GM19238 (cell line): ENCODE results near the gene ZFHX3.

ENCODE experiments used
- DNase-seq: peaks from one replicate; pipeline ENCODE4 v3.0.0; 2011; ENCODE audit warnings: low spot score; ENCODE audit not compliant: insufficient read length

Gene ZFHX3

DNA sequence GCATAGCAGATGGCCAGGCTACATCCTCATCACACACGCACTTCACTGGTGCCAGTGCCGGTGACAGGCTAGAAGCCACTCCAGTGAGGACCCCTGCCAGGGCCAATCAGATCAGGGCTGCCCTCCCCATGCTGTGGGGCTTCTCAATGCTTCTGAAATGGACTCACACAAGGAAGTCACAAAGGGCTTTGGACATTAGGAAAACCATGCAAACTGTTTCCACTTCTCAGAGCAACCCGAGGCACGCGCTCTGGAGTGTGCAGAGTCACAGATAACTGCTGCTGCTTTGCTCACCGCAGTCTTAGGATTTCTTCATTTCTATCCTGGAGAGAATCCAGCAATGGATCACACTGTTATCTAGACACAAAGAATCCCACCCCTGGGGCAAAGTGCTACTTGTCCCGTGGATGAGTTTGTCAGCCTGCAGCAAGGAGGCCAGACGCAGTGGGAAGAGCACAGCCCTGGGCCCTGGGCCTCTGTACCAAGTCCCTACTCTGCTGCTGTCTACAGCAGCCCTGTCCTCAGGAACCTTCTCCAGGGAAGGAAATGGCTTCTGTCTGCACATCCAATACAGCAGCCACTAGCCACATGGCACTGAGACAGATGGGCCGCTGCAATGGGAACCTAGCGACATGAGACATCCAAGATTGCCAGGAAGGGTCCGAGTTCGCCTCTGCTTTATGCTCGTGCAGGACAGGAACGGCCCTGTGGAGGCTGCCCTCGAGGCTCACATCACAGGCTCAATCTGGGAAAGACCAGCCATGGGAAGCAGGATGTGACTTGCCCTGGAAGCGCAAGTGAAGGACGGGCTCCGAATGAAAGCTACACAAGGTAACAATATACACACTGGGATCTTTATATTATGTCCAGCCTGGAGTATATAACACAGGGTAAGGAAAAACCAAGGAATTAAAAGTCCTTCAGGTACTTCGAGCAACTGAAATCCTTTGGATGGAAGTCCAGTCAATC lies 169.3 kb downstream of the ZFHX3 start:
- DNase-seq: no peak

DNA sequence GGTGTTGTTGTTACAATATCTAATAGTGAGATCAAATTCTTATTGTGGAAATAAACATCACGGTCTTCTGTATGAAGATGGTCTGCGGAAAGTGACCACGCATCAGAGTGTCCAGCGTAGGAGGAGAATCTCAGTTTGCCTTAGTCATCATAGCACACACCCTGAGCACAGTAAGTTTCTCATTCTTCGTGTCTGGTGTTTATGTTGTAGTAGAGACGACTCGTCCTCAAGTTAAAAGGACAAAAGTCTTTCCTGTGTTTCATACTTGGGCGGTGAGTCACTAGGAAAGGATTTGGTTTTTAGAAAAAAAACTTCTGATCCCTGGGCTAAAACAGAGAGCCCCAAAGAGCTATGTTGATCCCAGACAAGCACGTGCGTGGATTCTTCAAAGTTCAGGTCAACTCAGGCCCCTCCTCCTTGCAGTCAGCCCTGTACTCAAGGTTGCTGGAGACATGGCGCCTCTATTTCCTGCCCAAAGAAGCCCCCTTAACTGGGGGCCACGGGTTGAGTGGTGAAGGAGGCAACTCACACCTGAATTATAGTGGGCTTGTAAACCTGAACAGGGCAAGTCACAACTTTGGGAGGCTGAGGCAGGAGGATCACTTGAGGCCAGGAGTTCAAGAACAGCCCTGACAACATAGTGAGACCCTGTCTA lies 170.4 kb downstream of the ZFHX3 start:
- DNase-seq: no peak

DNA sequence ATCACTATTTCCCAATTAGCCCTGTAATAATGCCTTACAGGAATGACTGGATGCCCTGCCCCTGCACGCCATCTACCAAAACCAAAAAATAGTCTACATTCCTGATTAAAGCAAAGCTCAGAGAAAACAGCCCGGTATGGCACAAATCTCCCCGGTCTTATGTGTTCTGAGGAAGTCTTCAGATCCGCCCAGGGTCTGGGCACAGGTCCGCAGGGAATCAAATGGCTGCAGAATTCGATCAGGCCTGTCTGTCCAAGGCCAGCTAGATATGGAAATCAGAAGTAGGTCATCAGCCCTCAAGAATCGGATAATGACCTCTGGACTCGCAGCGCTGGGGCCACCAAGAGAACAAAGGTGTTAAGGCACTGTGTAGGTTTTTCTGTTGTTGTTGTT lies 171.0 kb downstream of the ZFHX3 start:
- DNase-seq: no peak

DNA sequence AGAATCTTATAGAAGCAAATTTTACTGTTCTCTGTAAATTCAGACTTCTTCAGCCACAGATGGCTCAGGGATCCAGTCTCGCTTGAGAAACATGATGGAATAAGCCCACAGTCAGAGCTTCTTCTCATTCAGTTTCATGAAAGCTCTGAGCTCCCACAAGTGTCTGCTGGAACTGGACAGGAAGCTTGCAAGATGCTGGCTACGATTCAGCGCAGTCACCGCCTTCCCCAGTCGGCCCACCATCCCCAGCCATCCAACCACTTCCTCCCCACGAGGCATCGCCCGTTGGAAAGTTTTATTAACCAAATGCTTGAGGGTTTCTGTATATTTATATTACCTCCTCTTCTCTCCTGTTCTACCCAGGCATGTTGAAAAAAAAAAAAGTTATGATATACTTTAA lies 171.7 kb downstream of the ZFHX3 start:
- DNase-seq: peak; percentile 30

DNA sequence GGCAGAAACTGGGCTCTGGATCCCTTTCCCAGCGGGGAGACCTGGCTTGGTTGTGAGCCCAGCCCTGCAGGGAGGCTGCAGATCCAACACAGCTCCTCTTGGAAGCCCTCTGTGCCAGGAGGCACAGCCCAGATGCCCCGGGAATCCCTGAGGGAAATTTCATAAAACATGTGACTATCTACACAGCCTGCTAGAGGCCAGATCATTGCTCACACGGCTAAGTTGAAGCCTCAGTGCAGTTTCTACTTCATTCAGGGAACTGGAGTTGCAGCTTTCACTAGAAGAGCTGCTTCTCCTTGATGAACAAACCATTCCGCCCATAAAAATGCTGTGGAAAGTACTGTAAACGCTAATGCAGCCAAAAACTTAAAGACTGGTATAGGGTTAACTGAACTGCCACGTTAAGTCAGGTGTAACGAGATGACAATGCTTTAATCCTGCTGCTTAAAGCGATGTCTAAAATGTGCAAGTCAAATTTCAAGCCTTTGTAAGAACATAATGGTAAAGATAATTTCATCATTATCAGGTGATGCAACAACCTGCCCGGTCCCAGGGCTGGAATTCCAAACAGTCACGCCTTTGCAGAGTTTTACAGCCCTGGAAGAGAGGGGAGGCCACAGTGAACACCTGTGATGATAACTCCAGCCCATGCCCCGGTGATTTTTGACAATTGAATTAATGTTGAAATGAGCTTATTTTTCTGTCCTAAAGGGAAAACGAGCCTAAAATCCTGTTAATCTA lies 172.5 kb downstream of the ZFHX3 start:
- DNase-seq: no peak

DNA sequence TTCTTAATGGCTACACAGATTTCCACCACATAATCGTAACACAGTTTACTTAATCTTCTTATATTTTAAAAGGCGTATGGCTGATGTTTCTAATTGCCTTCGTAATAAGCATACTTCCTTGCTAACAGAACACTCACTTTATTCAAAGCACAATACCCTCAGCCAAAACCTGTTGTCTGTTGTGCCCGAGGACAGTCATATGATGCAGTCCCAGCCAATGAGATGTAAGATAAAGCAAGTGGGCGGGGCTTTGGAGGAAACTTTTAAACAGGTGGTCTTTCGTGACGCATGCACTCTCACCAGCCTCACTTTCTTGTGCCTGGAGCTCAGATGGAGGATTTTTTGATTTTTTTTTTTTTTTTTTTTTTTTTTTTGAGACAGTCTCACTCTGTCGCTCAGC lies 174.1 kb downstream of the ZFHX3 start:
- DNase-seq: no peak

DNA sequence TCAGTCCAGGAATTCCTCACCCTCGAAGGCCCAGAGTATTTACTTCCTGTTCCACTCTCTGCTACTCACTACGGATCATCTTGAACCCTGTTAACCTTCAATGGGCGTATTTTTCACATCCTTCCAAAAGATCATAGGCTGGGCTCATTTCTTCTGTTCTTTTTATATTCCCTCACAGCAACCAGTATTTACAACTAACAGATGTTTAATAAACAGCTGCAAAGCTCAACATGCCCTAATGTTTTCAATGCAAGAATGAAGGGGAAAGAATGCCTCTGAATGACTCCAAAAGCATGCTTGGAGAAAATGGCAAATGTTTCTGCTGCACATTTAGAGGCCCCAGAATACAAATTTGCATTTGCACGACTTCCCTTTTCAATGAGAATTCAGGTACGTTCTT lies 174.9 kb downstream of the ZFHX3 start:
- DNase-seq: no peak

DNA sequence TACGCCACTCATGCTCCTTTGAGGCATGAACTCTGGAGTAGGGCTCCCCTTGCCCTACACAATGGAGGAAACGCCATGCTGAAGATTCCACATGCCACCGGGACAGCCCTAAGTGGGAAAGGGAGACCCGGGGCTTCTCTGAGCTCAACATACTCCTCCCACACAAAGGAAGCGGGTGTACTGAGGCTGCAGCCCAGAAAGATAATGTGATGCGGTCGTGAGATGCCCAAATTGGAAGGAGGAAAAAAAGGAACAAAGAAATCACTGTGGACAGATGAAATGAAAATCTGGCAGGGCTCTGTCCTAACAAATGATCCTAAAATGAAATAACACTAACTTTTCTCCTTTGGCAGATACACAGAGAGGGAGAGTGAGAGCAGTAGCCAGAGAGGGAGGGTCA lies 182.1 kb downstream of the ZFHX3 start:
- DNase-seq: no peak

DNA sequence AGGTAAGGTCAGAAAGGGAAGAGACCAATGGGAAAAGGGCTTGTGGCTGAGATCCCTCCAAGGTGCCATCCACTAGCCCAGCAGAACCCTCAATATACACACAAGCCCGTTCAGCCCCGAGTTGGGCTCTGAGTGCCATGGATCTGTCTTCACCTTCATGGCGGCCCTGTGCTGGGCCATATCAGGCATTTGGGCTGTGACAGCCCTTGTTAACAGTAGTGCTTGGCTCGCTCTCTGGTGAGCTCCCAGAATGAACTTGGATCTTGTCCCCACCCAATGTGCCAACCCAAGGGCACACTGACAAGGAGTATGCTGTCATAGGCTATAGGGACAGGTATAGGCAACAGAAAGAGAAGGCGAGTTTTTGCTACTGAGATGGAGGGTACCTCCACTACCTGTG lies 182.7 kb downstream of the ZFHX3 start:
- DNase-seq: no peak

DNA sequence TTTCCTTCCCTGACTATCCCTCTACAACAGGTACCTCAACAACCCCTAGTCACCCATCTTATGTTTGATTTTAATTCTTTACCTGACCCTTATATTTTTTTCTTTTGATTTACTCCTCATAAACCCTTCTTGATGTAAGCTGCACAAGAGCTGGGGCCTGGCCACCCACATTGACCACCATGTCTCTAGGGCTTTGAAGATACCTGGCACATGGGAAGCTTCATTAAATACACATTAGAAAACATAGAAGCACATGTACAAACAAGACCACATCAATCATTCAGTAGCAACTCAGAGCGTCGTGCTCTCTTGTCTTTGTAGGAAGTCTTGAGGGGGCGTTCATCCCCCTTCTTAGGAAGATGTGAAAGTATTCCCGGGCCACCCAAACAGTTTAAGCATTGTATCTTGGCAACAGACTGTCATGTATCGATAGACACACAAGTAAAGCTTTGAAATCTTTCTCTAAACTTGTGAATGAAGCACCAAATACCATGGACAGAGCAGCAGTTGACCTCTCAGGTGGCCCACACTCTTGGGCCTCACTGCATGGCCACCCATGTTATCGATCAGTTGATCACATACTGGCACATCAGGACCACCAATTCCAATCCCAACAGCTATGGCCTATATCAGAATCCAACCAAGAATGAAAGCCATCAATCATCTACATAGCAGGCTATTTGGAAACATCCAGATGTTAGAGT lies 183.6 kb downstream of the ZFHX3 start:
- DNase-seq: no peak

DNA sequence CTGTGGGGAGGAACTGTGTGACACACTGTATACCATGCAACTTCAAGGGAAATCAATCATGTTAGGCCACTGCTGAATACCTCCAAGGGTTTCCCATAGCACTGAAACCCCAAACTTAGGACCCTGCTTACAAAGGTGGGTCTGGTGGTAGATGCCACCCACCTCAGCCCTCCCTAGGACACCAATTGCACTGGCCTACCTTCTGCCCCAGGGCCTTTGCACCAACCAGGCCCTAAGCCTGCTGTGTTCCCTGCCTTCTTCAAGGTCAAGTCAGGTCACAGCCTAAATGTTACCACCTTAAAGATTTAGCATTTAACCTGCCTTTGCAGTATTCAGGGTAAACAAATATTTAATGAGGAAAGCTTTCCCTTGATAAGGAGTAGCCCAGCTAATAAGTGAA lies 185.8 kb downstream of the ZFHX3 start:
- no peak for DNase-seq

DNA sequence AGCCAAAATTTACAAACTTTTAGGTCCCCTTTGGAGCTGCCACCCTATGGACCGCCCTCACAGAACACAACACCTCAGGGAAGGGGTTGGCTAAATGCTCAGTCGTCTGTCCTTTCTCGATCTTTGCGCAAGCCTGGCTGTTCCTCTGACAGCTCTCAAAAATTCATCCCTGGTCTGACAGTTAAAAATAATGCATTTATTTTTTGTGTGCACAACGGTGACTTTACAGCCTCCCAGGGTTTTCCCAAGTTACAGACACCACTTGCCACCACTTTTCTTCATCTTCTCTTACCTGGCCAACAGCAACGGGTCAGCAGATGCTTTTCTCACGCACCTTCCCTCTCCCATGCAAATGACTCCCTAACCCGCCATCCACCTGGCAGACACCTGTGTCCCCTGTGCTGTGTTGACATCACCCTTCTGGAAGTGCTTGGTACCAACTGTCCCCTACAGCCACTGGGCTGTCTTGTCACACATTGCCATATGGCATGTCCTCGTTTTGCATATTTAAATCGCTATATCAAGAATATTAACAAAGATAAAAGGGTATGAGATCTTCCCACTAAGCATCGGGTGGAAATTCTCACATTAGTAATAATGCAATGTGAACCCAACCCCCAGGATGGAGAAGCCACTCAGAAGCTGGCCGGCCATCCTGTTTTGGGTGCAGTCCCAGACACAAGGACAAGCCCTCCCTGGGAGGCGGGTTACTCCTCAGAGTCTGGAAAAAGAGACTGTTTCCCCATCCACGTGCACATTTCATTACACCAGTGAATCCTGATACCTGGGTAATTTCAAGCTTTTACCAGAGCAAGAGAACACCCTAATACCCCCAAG lies 187.0 kb downstream of the ZFHX3 start:
- DNase-seq: no peak

DNA sequence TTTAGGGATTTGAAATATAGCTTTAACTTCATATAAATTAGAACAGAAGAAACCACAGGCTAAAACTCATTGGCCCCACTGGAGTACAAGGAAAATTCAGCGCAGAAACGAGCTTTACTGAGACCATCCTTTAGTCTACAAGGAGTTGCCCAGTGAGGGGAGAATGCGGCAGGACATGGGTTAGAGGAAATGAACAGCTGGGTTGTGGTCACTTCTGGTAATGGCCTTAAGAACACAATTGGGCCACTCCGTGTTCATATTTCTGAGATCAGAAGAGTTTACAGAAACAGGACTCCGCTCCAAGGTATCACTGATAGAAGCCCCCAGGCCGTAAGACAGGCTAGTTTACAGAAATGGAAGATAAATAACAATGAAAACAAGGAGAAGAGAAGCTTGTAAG lies 188.3 kb downstream of the ZFHX3 start:
- no peak for DNase-seq

DNA sequence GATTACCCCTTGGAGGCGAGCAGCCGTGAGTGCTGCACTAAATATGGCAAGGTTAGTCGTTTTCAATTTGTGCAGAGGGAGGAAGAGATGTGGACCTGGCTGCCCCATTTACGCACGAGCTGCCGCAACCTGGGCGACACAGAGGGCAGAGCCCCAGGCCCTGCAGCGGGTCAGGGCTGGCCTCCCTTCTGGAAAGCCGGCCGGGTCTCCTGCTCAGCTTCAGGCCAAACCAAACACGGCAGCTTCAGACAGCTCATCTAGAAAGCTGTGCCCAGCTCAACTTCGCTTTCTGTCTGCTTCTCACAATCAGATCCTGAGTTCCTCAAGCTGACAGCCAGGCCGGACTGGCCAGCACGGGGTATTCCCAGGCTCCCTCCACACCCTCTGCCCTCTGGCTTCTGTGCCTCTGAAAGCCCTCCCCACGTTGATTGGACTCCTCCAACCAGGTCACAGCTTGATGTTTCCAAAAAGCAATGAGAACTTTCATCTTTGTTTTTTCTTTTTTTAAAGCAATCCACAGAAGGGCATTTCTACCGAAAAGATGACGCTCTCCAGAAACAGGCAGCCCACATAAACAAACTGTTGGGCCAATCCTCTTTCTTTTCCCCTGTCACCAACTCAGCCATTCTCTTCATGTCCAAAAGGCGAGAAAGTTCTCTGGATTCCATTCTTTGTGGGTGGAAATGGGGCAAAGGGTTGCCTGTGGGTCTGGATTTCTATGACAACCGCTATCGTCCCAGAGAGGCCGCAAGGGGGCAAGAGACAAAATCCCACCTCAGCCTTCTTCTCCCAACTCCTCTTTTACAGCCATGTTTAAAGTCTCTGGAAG lies 189.0 kb downstream of the ZFHX3 start:
- DNase-seq: no peak

DNA sequence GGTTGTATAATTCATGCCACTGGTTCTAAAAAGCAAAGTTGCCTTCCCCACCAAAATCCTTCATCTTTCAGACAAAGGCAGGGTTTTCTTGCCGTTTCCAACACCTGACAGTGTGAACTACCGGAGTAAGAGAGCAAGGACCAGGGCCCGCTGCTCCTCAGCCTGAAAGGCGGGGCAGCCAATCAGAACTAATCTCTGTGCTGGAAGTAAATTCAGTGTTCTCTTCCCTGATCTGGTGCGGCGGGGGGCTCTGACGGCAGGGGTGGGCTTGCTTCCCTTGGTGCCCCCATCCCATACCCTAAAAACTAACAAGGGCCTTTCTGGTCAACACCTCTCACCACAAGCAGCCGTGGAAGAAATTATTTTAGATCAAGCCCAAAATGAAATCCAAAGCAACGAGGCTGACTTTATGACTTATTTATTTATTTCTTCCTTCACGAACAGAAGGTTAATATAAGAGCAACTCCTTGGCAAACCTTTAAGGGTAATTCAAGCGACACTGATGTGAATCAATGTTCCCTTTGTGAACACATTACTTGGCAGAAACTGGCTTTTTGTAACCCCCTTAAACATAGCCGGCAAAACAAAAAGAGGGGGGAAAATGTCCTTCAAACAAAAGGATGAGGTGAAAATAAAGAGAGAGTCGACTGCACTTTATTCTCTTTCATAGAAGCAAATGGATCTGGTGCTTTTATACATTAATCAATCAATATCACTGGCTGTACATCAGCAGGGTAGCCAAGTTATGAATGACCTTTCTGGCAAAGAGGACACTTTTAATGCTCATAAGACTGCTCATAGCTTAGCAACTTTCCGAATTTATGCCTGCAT lies 189.9 kb downstream of the ZFHX3 start:
- DNase-seq: no peak

DNA sequence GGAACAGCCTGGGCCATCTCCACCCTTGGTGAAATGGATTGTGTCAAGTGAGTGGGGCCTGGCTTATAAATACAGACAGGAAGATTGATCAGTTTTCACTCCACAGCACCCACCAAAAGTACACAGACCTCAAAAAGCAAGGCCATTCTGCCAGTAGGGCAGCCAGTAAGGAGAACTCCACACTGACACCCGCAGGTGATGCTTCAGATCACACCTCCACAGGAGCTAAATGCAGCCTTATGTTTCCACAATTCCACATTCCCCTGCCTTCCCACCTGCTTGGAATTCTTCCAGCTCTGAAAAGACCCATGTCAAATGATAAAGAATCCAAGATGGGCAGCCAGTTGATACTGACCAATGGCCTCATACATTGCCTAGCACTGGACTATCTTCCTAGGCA lies 191.1 kb downstream of the ZFHX3 start:
- DNase-seq: peak; percentile 18

DNA sequence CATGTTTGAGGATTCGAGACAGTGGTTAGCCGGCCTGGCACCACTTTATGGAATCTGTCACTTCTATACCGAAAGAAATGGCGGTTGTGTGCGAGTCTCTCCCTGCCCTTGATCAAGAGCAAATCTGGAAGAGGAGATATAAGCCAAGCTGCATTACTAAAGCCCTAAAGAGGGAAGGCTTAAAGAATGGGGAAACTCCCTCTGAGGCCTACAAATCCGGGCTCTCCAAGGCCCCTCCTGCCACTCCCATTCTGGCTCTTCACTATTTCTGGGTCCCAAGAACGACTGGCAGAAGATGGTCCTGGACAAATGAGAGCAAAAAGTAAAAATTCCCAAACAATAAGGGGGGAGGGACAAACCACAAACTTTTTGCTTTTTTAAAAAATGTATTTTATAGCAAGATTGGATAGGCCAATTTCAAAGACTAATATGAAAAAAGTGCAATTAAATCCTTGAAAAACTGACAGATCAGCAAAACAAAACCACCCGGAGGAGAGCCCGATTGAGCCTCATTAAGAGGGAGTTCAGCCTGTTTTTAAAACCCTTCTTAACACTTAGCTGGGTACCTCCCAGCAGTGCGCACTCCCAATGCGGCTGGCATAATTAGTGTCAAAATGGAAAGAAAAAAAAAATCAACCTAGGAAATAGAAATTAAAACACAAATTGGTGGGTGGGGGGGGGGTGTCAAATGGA lies 193.5 kb downstream of the ZFHX3 start:
- no peak for DNase-seq

DNA sequence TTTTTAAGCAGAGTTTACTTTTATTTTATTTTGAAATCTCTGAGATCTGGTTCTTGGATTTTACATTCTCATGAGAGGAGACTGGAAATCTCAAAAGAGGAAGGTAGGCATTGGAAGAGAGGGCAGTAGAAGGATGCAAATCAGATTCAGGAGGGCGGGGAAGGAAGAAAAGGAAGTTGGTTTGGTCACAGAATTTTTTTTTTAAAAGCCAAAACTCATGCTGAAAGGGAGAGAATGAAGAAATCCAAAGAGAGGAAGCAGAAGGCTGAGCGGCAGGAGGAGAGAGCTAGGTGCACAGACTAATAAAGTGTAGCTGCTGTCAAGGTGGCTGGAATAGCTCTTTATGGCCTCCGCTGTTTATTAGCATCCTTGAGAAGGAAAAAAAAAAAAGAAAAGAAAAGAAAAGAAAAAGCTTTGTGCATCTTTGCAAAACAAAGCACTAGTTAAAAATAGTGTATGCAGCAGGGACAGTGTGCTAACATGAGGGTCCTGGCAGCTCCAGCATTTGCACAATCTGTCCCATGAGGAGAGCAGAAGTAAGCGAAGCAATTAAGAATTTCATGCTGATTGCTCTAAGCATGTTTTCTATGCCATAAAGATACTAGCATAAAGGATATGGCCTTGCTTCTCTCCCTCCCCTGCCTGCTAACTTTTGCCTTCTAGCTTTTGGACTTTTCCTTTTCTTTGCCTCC lies 194.2 kb downstream of the ZFHX3 start:
- DNase-seq: no peak
